GM19438 (cell line): ENCODE measurements around the gene KCNJ4.
"Not testable (repeated sequence)": the region's sequence is repeated elsewhere in the genome, so short reads cannot be mapped to it uniquely, and the experiment has no call there.

Experiments
- ATAC-seq: cut with Tn5 transposase; IDR thresholded peaks from one replicate; pipeline ENCODE4 v1.9.1; 2021; ENCODE audit warnings: low read depth; ENCODE audit not compliant: unreplicated experiment

Gene KCNJ4

DNA sequence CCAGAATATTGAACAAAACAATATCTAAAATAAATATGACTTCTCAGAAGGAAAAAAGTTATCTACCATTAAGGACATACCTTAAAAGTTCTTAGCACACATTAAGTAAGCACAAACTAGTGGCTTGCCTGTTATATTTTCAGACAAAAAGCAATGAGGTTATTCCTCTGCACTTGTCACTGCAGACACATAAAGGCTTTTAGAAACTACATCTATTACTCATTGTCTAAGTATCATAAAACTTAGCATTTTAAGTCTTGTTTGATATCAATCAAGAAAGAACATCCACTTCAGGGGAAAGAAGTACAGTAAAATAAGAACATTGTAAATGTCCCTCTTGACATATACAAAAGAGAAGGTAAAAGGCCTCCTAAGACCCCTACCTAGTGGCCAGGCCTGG is 59.1 kb downstream of the KCNJ4 start:
- ATAC-seq = not testable (repeated sequence)

DNA sequence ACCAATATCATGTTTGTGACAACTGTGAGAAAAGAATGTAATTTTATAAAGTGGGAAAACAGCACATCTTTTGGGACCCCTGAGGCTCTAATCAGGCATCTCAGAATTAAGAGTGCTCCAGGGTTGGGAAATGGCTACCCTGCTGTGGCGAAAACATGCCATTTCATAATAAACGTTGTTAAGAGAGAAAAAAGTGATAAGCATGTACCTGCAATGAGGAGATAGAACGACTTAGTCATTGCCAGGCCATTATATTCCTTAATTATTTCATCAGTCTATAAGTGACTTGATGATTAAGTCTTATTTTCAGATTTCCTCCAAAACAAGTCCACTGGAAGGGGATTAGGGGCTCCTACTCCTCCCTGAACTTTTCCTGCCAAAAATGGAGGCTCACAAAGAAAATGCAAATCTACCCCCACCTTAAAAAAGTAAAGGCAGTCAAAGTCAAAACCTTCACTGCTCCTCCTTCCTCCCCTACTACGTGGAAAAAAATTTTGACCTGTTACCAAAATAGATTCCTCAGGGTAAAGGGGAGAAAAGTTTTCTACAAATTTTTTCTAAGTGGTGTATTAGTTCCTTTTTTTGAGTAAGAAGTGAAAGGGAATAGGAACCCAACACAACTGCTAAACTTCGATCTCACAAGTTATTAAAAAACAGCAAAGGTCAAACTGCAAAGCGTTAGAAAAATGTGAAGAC is 59.9 kb downstream of the KCNJ4 start:
- ATAC-seq = not testable (repeated sequence)

DNA sequence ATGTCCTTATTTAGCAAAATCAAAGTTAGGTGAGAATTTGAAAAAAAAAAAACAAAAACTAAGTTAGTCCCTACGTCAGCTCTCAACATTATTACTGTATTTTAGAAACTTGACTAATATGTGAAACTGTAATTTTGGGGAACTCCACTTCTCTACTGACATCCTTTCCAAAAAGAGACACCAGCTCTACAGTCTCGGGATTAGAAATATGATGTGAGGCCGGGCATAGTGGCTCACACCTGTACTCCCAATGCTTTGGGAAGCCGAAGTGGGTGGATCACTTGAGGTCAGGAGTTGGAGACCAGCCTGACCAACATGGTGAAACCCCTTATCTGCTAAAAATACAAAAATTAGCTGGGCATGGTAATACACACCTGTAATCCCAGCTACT is 65.6 kb downstream of the KCNJ4 start:
- ATAC-seq = not testable (repeated sequence)

DNA sequence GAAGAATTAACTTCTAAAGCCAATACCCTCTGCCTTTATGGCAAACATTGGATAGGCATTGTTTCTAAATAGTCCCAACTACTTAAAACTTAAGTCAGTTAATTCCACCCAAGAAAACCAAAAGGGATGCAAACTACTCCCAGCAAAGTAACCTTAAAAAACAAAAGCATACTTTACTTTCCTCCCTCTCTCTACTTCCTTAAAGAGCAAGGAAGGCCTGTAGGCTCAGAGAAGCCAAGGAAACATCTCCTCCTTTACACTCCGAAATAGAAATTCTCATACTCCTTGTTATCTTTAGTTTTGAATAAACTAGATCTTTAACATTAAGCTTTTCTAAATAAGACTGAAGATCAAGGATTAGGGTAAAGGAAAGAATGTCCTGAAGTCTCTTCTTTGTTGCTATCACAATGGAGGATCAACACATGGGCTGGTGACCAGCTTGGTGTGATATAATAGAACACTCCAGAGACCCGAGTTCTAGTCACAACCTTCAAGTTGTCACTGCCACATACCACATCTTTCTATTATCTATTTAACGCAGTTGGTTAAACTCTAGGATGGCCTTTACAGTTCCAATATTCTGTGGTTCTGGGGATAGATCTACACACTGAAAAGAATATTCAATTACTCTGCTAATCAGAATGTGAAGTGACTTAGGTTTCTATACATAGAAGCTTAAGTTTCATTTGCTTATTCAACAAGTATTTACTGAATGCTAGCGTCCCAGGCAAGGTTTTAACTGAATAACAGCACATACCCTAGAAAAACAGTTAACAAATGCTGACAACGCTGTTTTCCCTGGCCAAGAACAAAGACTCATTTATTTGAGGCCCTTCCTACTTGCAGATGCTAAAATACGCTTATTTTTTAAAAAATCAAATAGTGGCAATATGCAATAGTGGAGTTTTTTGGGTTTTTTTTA is 66.2 kb downstream of the KCNJ4 start:
- ATAC-seq = not testable (repeated sequence)

DNA sequence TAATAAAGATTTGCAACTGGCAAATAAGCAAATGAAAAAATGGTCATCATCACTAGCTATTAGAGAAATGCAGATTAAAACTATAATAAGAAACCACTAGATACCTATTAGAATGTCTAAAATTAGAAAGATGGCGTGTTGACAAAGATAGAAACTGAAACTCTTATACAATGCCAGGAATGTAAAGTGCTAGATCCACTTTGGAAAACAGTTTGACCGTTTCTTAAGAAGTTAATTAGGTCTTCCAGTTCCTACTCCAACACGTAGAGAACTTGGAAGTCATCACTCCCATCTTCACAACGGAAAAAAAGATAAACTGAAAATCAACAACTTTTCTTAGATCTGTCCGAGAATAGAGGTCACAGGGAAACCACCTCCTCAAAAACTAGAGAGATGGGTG is 68.1 kb downstream of the KCNJ4 start:
- ATAC-seq = not testable (repeated sequence)

DNA sequence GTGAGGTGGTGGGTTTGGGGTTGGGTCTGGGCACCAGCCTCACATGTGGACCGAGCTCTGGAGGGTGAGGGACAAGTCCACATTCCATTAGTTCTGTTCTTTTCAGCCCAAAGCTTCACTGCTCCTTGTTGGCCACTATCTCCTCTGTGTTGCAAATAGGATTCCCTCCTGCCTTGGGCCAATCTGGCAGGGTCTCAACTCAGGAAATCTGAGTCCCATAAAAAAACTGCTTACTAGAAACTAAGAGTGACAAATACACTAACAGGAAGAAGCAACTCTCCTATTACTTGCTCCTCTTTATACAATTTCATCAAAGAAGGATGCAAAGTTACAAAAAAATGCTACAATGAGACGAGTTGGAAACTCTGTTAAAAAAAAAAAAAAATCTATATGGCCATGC is 71.6 kb downstream of the KCNJ4 start:
- ATAC-seq = no peak

DNA sequence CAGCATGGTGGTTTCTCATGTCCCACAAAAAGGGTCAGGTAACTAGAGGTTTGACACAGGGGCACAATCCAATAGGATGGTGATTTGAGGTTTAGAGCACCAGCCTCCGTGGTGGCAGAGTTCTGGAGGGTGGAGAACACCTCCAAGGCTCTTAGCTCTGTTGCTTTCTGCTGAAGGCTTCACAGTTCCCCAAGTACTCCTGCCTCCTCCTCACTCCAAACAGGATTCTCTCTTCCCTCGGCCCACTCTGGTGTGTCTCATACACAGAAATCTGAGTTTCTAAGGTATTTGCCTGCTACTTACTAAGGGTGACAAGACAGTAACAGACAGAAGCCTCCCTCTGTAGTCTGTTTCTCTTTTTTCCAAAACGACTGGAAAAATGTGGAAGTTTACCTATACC is 73.6 kb downstream of the KCNJ4 start:
- not testable (repeated sequence) for ATAC-seq
